Activated naive CD8-positive, alpha-beta T cell treated with anti-CD3 and anti-CD28 coated beads, Interleukin-2, amount 50 U/mL, for 24 hours (primary cell): ENCODE results near the gene SLC17A2.
"Not testable (repeated sequence)": the region's sequence is repeated elsewhere in the genome, so short reads cannot be mapped to it uniquely, and the experiment has no call there.

Source experiments
- ATAC-seq: fragments of 150-1000 bp; cut with Tn5 transposase; one replicate; pipeline ENCODE4 v1.10.0; 2021
- DNase-seq: peaks from one replicate; pipeline ENCODE4 v3.0.0; 2021
- H3K27ac Mint-ChIP-seq: one replicate; pipeline ENCODE4 v1.8.0; 2021; ENCODE audit warnings: mild to moderate bottlenecking, mixed read lengths
- H3K27me3 Mint-ChIP-seq: one replicate; pipeline ENCODE4 v1.8.0; 2021; ENCODE audit warnings: mixed read lengths
- H3K36me3 Mint-ChIP-seq: one replicate; pipeline ENCODE4 v1.8.0; 2021; ENCODE audit warnings: low read depth, mixed read lengths
- H3K4me1 Mint-ChIP-seq: one replicate; pipeline ENCODE4 v1.8.0; 2021; ENCODE audit warnings: mixed read lengths
- H3K4me3 Mint-ChIP-seq: one replicate; pipeline ENCODE4 v1.8.0; 2021; ENCODE audit warnings: mild to moderate bottlenecking, moderate library complexity, mixed read lengths
- H3K9me3 Mint-ChIP-seq: one replicate; pipeline ENCODE4 v1.8.0; 2021; ENCODE audit warnings: mixed read lengths

Gene SLC17A2

GRCh38 chr6:25942561-25943147 is 12.2 kb upstream of the SLC17A2 start:
- Mint-ChIP-seq H3K36me3 (peaks cover 7% of the 10 kb centered on the region), H3K9me3 (peaks cover 9% of the 10 kb centered on the region), H3K27ac (no peak overlapping the region), H3K4me3 (no peak overlapping the region), H3K27me3 (peaks cover 3% of the 10 kb centered on the region), H3K4me1 (peaks cover 21% of the 10 kb centered on the region)
- ATAC-seq (peak; percentile 55), DNase-seq (no peak)

- no peak overlapping the region for H3K4me3 Mint-ChIP-seq
- no peak overlapping the region for H3K27ac Mint-ChIP-seq
- H3K4me1 Mint-ChIP-seq = peaks cover 2% of the 10 kb centered on the region
- peaks cover 3% of the 10 kb centered on the region for H3K27me3 Mint-ChIP-seq
- H3K9me3 Mint-ChIP-seq = no peaks in the 10 kb centered on the region
- no peaks in the 10 kb centered on the region for H3K36me3 Mint-ChIP-seq
- ATAC-seq (no peak), DNase-seq (no peak)
Observed at GRCh38 chr6:25939593-25939992, 9.1 kb upstream of the SLC17A2 start.

DNA sequence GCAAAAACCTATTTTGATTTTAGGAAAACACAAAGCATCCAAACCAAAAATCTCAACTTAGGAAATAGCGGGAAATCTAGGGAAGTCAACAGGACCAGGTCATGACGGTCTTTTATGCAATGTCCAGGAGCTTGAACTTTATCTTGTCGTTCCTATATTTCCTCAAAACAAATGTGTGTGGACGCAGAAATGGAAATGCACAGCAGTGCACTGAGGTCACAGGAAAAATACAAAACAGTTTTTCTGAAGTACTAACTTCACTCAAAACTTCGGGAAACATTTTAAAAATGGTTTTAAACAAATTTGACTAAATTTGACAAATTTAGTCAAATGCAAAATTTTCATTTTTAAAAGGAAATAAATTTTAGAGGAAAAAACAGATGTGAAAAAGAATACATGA is 5.5 kb upstream of the SLC17A2 start:
- H3K36me3 Mint-ChIP-seq = no peaks in the 10 kb centered on the region
- H3K4me3 Mint-ChIP-seq = no peak overlapping the region
- H3K27me3 Mint-ChIP-seq = no peaks in the 10 kb centered on the region
- H3K4me1 Mint-ChIP-seq = peaks cover 4% of the 10 kb centered on the region
- DNase-seq = no peak
- ATAC-seq = no peak
- no peak overlapping the region for H3K27ac Mint-ChIP-seq
- H3K9me3 Mint-ChIP-seq = no peaks in the 10 kb centered on the region

- no peak overlapping the region for H3K4me3 Mint-ChIP-seq
- DNase-seq (no peak), ATAC-seq (no peak)
- H3K27me3 Mint-ChIP-seq = no peaks in the 10 kb centered on the region
- no peak overlapping the region for H3K27ac Mint-ChIP-seq
- no peaks in the 10 kb centered on the region for H3K36me3 Mint-ChIP-seq
- peaks cover 4% of the 10 kb centered on the region for H3K4me1 Mint-ChIP-seq
- no peaks in the 10 kb centered on the region for H3K9me3 Mint-ChIP-seq
Observed at GRCh38 chr6:25934735-25935313, 4.3 kb upstream of the SLC17A2 start.

GRCh38 chr6:25934156-25934555 is 3.7 kb upstream of the SLC17A2 start:
- peak; percentile 61 for ATAC-seq
- Mint-ChIP-seq H3K4me1 (peaks cover 4% of the 10 kb centered on the region), H3K4me3 (no peak overlapping the region)

DNA sequence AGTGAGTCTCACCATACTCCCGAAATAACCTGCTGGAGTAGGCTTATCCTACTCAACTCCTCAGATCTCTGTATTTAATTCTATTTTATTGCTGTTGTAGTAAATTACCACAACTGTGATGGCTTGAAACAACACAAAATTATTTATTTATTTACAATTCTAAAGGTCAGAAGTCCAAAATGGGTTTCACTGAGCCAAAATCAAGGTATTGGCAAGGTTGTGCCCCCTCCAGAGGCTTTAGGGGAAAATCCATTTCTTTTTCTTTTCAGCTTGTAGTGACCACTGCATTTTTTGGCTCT is 869 bp upstream of the SLC17A2 start:
- no peak overlapping the region for H3K27ac Mint-ChIP-seq
- ATAC-seq = no peak

More at GRCh38 chr6:25934156-25934555, 3.7 kb upstream of the SLC17A2 start:
- no peak for DNase-seq
- H3K27ac Mint-ChIP-seq = no peak overlapping the region
- no peaks in the 10 kb centered on the region for H3K36me3 Mint-ChIP-seq
- no peaks in the 10 kb centered on the region for H3K9me3 Mint-ChIP-seq
- H3K27me3 Mint-ChIP-seq = no peaks in the 10 kb centered on the region

DNA sequence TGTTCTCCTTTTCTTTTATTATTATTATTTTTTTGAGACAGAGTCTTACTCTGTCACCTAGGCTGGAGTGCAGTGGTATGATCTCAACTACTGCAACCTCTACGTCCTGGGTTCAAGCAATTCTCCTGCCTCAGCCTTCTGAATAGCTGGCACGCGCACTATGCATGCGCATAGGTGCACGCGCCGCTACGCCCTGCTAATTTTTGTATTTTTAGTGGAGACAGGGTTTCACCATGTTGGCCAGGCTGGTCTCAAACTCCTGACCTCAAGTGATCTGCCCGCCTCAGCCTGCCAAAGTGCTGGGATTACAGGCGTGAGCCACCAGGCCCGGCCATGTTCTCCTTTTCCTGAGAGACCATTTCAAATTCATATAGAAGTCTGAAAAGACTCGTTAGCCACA is 706 bp downstream of the SLC17A2 start:
- not testable (repeated sequence) for H3K4me3 Mint-ChIP-seq, H3K36me3 Mint-ChIP-seq, H3K27ac Mint-ChIP-seq, DNase-seq, H3K27me3 Mint-ChIP-seq, ATAC-seq, H3K9me3 Mint-ChIP-seq, H3K4me1 Mint-ChIP-seq

More for the DNA sequence above, 869 bp upstream of the SLC17A2 start:
- no peak overlapping the region for H3K4me3 Mint-ChIP-seq
- no peaks in the 10 kb centered on the region for H3K9me3 Mint-ChIP-seq
- H3K36me3 Mint-ChIP-seq = no peaks in the 10 kb centered on the region
- DNase-seq = no peak
- peaks cover 4% of the 10 kb centered on the region for H3K4me1 Mint-ChIP-seq
- peaks cover 1% of the 10 kb centered on the region for H3K27me3 Mint-ChIP-seq

GRCh38 chr6:25928562-25929324 is 1.7 kb downstream of the SLC17A2 start:
- DNase-seq (no peak), ATAC-seq (no peak)
- peaks cover 1% of the 10 kb centered on the region for H3K27me3 Mint-ChIP-seq
- H3K36me3 Mint-ChIP-seq = no peaks in the 10 kb centered on the region
- no peaks in the 10 kb centered on the region for H3K9me3 Mint-ChIP-seq
- H3K27ac Mint-ChIP-seq = no peak overlapping the region
- no peak overlapping the region for H3K4me3 Mint-ChIP-seq
- no peaks in the 10 kb centered on the region for H3K4me1 Mint-ChIP-seq

GRCh38 chr6:25927756-25928216 is 2.7 kb downstream of the SLC17A2 start:
- DNase-seq = no peak
- peaks cover 1% of the 10 kb centered on the region for H3K27me3 Mint-ChIP-seq
- H3K36me3 Mint-ChIP-seq = no peaks in the 10 kb centered on the region
- H3K4me1 Mint-ChIP-seq = no peaks in the 10 kb centered on the region
- H3K27ac Mint-ChIP-seq = no peak overlapping the region
- H3K4me3 Mint-ChIP-seq = no peak overlapping the region
- no peak for ATAC-seq
- no peaks in the 10 kb centered on the region for H3K9me3 Mint-ChIP-seq

DNA sequence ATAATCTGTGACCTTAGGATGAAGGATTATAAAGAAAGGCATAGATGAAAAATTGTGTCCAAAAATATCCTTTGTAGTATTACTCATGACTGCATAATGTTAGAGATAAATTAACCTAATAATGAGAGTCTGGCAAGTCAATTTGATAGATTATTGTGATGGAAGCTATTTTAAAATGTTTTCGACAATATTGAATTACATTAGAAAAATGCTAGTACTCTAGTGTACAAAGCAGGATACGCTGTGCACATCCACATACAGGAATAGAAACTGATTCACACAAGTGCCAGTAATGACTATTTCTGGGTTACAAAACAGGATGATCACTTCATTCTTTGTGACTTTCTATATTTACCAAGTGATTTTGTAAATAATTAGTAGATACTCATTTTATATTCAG is 3.3 kb downstream of the SLC17A2 start:
- no peak overlapping the region for H3K4me3 Mint-ChIP-seq
- H3K36me3 Mint-ChIP-seq = no peaks in the 10 kb centered on the region
- no peaks in the 10 kb centered on the region for H3K4me1 Mint-ChIP-seq
- no peak for ATAC-seq
- H3K9me3 Mint-ChIP-seq = no peaks in the 10 kb centered on the region
- H3K27me3 Mint-ChIP-seq = peaks cover 1% of the 10 kb centered on the region
- H3K27ac Mint-ChIP-seq = no peak overlapping the region
- no peak for DNase-seq

GRCh38 chr6:25925876-25926275 is 4.6 kb downstream of the SLC17A2 start:
- Mint-ChIP-seq H3K9me3 (no peaks in the 10 kb centered on the region), H3K4me3 (no peak overlapping the region), H3K27ac (no peak overlapping the region), H3K27me3 (peaks cover 1% of the 10 kb centered on the region), H3K4me1 (no peaks in the 10 kb centered on the region), H3K36me3 (no peaks in the 10 kb centered on the region)
- no peak for DNase-seq
- no peak for ATAC-seq

DNA sequence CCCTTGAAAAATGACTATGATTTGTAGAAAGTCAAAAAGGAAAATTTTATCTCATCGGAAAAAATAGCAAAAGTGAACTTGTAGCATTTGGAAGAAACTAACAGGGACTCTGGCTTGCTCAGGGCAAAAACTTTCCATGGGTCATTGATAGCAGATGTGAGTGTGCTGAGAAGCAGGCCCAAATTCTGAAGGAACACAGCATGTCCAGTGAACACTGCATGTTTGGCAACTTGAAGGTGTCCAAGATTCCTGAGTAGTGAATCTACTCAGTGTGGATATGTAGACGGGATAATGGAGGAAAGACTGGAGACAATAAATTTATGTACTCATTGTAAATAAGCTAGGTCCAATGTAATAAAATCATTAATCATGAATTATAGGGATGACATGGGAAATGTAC is 8.2 kb downstream of the SLC17A2 start:
- peaks cover 14% of the 10 kb centered on the region for H3K4me1 Mint-ChIP-seq
- peaks cover 4% of the 10 kb centered on the region for H3K9me3 Mint-ChIP-seq
- no peak for ATAC-seq
- no peak overlapping the region for H3K4me3 Mint-ChIP-seq
- H3K36me3 Mint-ChIP-seq = no peaks in the 10 kb centered on the region
- H3K27ac Mint-ChIP-seq = no peak overlapping the region
- DNase-seq = no peak
- no peaks in the 10 kb centered on the region for H3K27me3 Mint-ChIP-seq

- ATAC-seq = no peak
- no peak overlapping the region for H3K4me3 Mint-ChIP-seq
- peaks cover 4% of the 10 kb centered on the region for H3K9me3 Mint-ChIP-seq
- H3K27ac Mint-ChIP-seq = no peak overlapping the region
- no peaks in the 10 kb centered on the region for H3K36me3 Mint-ChIP-seq
- peaks cover 14% of the 10 kb centered on the region for H3K4me1 Mint-ChIP-seq
- no peak for DNase-seq
- H3K27me3 Mint-ChIP-seq = no peaks in the 10 kb centered on the region
Observed at GRCh38 chr6:25921525-25922203, 8.8 kb downstream of the SLC17A2 start.

GRCh38 chr6:25919657-25920056 is 10.8 kb downstream of the SLC17A2 start:
- Mint-ChIP-seq H3K27me3 (no peaks in the 10 kb centered on the region), H3K9me3 (peaks cover 4% of the 10 kb centered on the region), H3K27ac (no peak overlapping the region), H3K36me3 (no peaks in the 10 kb centered on the region), H3K4me1 (peaks cover 14% of the 10 kb centered on the region), H3K4me3 (no peak overlapping the region)
- ATAC-seq = no peak
- no peak for DNase-seq
